OCI-LY7 (cell line): ENCODE data around the gene ANKMY1. TPM values are rescaled to one million over a fixed set of nuclear protein-coding genes. Genes with fewer than 3 reads are reported as not detected.

Source experiments
- BruUV-seq: library from RNA; stranded (reverse); fragments of 400-500 nt; replicated peaks from 2 replicates; lab custom pipeline; 2021; lab: Mats Ljungman, UMichigan
- CTCF ChIA-PET: fragments of 300-600 bp; sonication (Branson Sonifier 250); formaldehyde crosslinking; loops from one replicate; lab custom pipeline; 2022; ENCODE audit warnings: antibody characterized with exemption; ENCODE audit not compliant: unreplicated experiment; lab: Charles Lee
- POLR2A ChIA-PET: fragments of 300-600 bp; sonication (Branson Sonifier 250); formaldehyde crosslinking; loops from one replicate; lab custom pipeline; 2022; ENCODE audit warnings: antibody characterized with exemption; lab: Charles Lee
- DNase-seq: peaks from one replicate; pipeline ENCODE4 v3.0.0-alpha.2; 2015; ENCODE audit warnings: low spot score
- H2AFZ ChIP-seq: fragments of 200-600 bp; sonication (generic), shearing (Covaris generic); 2 replicates; pipeline ENCODE4 v1.6.1; 2014; ENCODE audit warnings: mild to moderate bottlenecking, antibody characterized with exemption, low read length, moderate library complexity
- H3K27ac ChIP-seq: fragments of 200-600 bp; sonication (generic); 2 replicates; pipeline ENCODE4 v1.5.1; 2014; ENCODE audit warnings: mixed run types, low read depth, mild to moderate bottlenecking, moderate library complexity, low read length, inconsistent platforms; ENCODE audit not compliant: poor library complexity, severe bottlenecking
- H3K36me3 ChIP-seq: fragments of 200-600 bp; sonication (generic); 2 replicates; pipeline ENCODE4 v1.6.1; 2014; ENCODE audit warnings: mild to moderate bottlenecking, antibody characterized with exemption, low read length, moderate library complexity, mixed read lengths; ENCODE audit not compliant: insufficient read depth
- H3K4me1 ChIP-seq: fragments of 200-600 bp; sonication (generic); 2 replicates; pipeline ENCODE4 v1.5.1; 2014; ENCODE audit warnings: mild to moderate bottlenecking, low read length; ENCODE audit not compliant: insufficient read depth, poor library complexity, severe bottlenecking
- H3K4me2 ChIP-seq: fragments of 200-600 bp; sonication (generic); 2 replicates; pipeline ENCODE4 v1.6.1; 2014; ENCODE audit warnings: mild to moderate bottlenecking, low read length
- H3K4me3 ChIP-seq: fragments of 200-600 bp; sonication (generic); 2 replicates; pipeline ENCODE4 v1.5.1; 2014; ENCODE audit warnings: mild to moderate bottlenecking, low read depth, low read length; ENCODE audit not compliant: poor library complexity, severe bottlenecking
- H3K79me2 ChIP-seq: fragments of 200-600 bp; sonication (generic); 2 replicates; pipeline ENCODE4 v1.6.1; 2016; ENCODE audit warnings: low read depth, mild to moderate bottlenecking, low read length, moderate library complexity, mixed read lengths; ENCODE audit not compliant: insufficient read depth
- H3K9me2 ChIP-seq: fragments of 200-600 bp; sonication (generic); 2 replicates; pipeline ENCODE4 v1.6.1; 2016; ENCODE audit warnings: mild to moderate bottlenecking, low read length, mixed read lengths; ENCODE audit not compliant: insufficient read depth
- H3K9me3 ChIP-seq: fragments of 200-600 bp; sonication (generic); 2 replicates; pipeline ENCODE4 v1.6.1; 2014; ENCODE audit warnings: mild to moderate bottlenecking, mixed run types, low read length, mixed read lengths
- H4K20me1 ChIP-seq: fragments of 200-600 bp; sonication (generic); 2 replicates; pipeline ENCODE4 v1.6.1; 2014; ENCODE audit warnings: mild to moderate bottlenecking, antibody characterized with exemption, low read length, moderate library complexity, mixed read lengths; ENCODE audit not compliant: insufficient read depth
- EZH2phosphoT487 ChIP-seq: fragments of 200-600 bp; sonication (generic); IDR thresholded peaks from 2 replicates; pipeline ENCODE4 v1.6.1; 2018; ENCODE audit warnings: low read depth, borderline replicate concordance, mild to moderate bottlenecking, mixed run types, antibody characterized with exemption, low read length, moderate library complexity, mixed read lengths
- intact Hi-C: fragments of 100-400 bp; cut with micrococcal nuclease; formaldehyde crosslinking; loops from one replicate; pipeline ENCODE4 v1.10.0; 2022; ENCODE audit not compliant: unreplicated experiment
- total RNA-seq, 2 experiments: library from RNA; depleted of rRNA in 1 of 2; stranded (reverse); fragments of >200 nt in 1 of 2; shearing (Covaris generic) in 1 of 2; gene quantifications; 2 replicates each; pipeline ENCODE4 v1.2.3, GENCODE V29; 2014 to 2022
- TF ChIP-seq, protein P1 (sequence below): fragments of 200-600 bp; sonication (generic); conservative IDR thresholded peaks from 2 replicates; pipeline ENCODE4 v1.5.1; 2014; ENCODE audit warnings: mild to moderate bottlenecking, antibody characterized with exemption, low read length, moderate library complexity, mixed read lengths

ANKMY1 gene
- total RNA-seq, 2 experiments from 2014 or later = 30.6 to 65.9 TPM

DNA sequence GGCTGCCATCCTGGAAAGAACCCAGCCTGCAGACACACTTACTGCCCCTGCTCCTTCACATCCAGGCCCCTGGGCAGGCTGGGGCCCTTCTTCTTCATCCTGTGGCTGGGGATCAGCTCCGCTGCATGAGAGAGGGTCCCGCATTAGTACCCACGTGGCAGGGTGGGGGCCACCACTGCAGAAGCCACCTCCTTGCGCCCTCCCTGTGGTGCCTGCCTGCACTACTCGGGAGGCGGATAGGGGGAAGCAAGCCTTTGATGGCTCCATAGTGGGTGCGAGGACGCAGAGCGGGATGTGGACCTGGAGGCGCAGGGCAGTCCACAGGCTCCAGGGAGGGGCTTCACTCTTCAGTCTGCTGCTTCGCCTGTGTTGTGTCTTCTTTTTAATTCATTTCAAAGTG is 75.6 kb downstream of the ANKMY1 start:
- BruUV-seq = no TSS peak
- DNase-seq = no peak
- CTCF ChIA-PET = no interaction called here

DNA sequence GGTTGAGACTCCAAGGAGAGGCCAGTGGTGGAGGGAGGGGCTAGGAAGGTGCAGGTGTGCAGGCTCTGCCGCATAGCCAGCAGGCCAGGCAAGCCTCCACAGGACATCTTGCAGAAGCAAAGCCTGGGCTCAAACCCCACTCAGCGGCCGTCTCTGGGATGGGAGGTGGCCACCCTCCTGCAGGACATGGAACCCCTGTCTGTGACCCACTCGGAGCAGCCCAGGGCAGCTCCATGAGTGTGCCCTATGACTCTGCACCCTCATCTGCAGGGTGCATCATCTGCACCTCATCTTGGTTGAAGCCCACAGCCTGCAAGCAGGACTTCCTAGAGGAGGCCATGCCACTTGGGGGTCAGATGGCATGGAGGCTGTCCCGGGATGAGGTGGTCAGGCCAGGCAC is 76.1 kb downstream of the ANKMY1 start:
- no peak overlapping the region for H3K27ac ChIP-seq
- no peak overlapping the region for H2AFZ ChIP-seq
- H3K4me2 ChIP-seq = no peak overlapping the region
- intact Hi-C loops = no loop called here
- TF ChIP-seq EZH2phosphoT487 = no peak
- TF ChIP-seq, protein P1, sequence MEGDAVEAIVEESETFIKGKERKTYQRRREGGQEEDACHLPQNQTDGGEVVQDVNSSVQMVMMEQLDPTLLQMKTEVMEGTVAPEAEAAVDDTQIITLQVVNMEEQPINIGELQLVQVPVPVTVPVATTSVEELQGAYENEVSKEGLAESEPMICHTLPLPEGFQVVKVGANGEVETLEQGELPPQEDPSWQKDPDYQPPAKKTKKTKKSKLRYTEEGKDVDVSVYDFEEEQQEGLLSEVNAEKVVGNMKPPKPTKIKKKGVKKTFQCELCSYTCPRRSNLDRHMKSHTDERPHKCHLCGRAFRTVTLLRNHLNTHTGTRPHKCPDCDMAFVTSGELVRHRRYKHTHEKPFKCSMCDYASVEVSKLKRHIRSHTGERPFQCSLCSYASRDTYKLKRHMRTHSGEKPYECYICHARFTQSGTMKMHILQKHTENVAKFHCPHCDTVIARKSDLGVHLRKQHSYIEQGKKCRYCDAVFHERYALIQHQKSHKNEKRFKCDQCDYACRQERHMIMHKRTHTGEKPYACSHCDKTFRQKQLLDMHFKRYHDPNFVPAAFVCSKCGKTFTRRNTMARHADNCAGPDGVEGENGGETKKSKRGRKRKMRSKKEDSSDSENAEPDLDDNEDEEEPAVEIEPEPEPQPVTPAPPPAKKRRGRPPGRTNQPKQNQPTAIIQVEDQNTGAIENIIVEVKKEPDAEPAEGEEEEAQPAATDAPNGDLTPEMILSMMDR = no peak
- H3K4me1 ChIP-seq = no peaks in the 10 kb centered on the region
- H3K9me3 ChIP-seq = no peaks in the 10 kb centered on the region
- ChIA-PET POLR2A (no interaction called here), CTCF (no interaction called here)
- H3K9me2 ChIP-seq = no peaks in the 10 kb centered on the region
- H4K20me1 ChIP-seq = no peaks in the 10 kb centered on the region
- H3K4me3 ChIP-seq = no peak overlapping the region
- DNase-seq = no peak
- no TSS peak for BruUV-seq
- H3K79me2 ChIP-seq = no peaks in the 10 kb centered on the region
- H3K36me3 ChIP-seq = no peaks in the 10 kb centered on the region

More for the DNA sequence above, 75.6 kb downstream of the ANKMY1 start:
- POLR2A ChIA-PET = no interaction called here
- Histone ChIP-seq H3K4me1 (no peaks in the 10 kb centered on the region), H3K36me3 (no peaks in the 10 kb centered on the region), H3K27ac (no peak overlapping the region), H2AFZ (no peak overlapping the region), H3K9me2 (no peaks in the 10 kb centered on the region), H3K9me3 (no peaks in the 10 kb centered on the region), H3K4me2 (no peak overlapping the region), H4K20me1 (no peaks in the 10 kb centered on the region), H3K4me3 (no peak overlapping the region), H3K79me2 (no peaks in the 10 kb centered on the region)
- intact Hi-C loops = no loop called here
- no peak for TF ChIP-seq EZH2phosphoT487
- TF ChIP-seq, protein P1 = no peak

DNA sequence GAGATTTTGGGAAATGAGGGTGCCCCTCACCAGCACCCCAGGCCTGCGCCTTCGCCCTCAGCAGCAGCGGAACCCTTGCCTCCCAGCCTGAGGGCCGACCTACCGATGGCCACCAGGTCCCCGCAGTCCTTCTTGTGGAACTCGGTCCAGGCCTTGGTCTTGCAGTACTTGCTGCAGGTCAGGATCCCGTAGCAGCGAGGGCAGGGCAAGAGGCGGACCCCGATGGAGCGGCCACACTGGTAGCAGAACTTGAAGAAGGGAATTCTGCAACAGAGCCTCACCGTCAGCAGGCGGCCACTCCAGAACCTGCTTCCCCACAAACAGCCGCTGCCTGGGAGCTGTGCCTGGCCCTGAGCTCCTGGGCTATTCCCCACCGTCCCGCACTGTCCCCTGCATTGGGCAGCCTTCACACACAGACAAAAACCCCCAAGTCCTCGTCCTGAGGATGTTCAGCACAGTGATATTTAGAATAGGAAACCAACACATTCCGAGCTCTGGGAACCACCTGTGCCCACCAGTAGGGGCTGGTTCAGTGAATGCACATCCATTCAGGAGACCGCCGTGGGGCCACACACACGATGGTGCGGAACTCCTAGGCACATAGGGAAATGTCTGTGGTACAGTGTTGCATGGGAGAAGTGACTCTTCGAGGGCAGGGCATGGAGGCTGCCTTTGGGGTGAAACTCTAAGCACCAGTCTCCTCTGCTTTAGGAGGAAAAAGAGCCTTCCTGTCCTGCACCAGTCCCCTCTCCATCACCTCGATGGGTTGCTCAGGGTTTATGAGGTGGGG is 76.8 kb downstream of the ANKMY1 start:
- no peak overlapping the region for H3K27ac ChIP-seq
- ChIA-PET POLR2A (no interaction called here), CTCF (no interaction called here)
- no peaks in the 10 kb centered on the region for H4K20me1 ChIP-seq
- H2AFZ ChIP-seq = no peak overlapping the region
- H3K4me1 ChIP-seq = no peaks in the 10 kb centered on the region
- no TSS peak for BruUV-seq
- TF ChIP-seq, protein P1 = no peak
- TF ChIP-seq EZH2phosphoT487 = no peak
- no peaks in the 10 kb centered on the region for H3K36me3 ChIP-seq
- H3K4me3 ChIP-seq = no peak overlapping the region
- H3K9me3 ChIP-seq = no peaks in the 10 kb centered on the region
- no peaks in the 10 kb centered on the region for H3K9me2 ChIP-seq
- intact Hi-C loops = no loop called here
- no peaks in the 10 kb centered on the region for H3K79me2 ChIP-seq
- H3K4me2 ChIP-seq = no peak overlapping the region
- no peak for DNase-seq
